ENCODE results near the gene TAMALIN.

The TAMALIN gene

GRCh38 chr12:52032446-52032803 is 25.7 kb downstream of the TAMALIN start:
- H3K4me3 ChIP-seq (ENCODE audit: low read length, poor library complexity, severe bottlenecking), result peak overlapping the region; percentile 73

GRCh38 chr12:52032804-52033445 is 26.2 kb downstream of the TAMALIN start:
- Histone ChIP-seq H3K9me3 (ENCODE audit: insufficient read depth, low read depth, low read length) (no peaks in the 10 kb centered on the region), H3F3A (ENCODE audit: low read depth) (peaks cover 13% of the 10 kb centered on the region; the same call in 1 of the 2 replicates), H3K27me3 (ENCODE audit: insufficient read depth, low read length, poor library complexity, severe bottlenecking) (peaks cover 10% of the 10 kb centered on the region), H4K20me1 (ENCODE audit: insufficient read depth, low read length, poor library complexity, severe bottlenecking) (no peaks in the 10 kb centered on the region), H3K9ac (ENCODE audit: low read depth, low read length, poor library complexity, severe bottlenecking) (peak overlapping the region; percentile 46), H2AFZ (ENCODE audit: low read length) (peak overlapping the region; percentile 77), H3K9me2 (replicated peaks; ENCODE audit: low read depth, low read length) (no peaks in the 10 kb centered on the region), H3K36me3 (ENCODE audit: insufficient read depth, low read length) (no peaks in the 10 kb centered on the region), H3K4me3 (ENCODE audit: low read length, poor library complexity, severe bottlenecking) (peak overlapping the region; percentile 73), H3K79me2 (ENCODE audit: insufficient read depth, low read length) (no peaks in the 10 kb centered on the region), H3K4me1 (ENCODE audit: insufficient read depth, low read length, poor library complexity, severe bottlenecking) (peaks cover 17% of the 10 kb centered on the region), H3K4me2 (ENCODE audit: low read depth, low read length, poor library complexity, severe bottlenecking) (peak overlapping the region; percentile 77)
- TF ChIP-seq EZH2phosphoT487 (IDR thresholded peaks at IDR 0.05; ENCODE audit: borderline replicate concordance), result no peak
- TF ChIP-seq CTCF (conservative IDR thresholded peaks at IDR 0.05; ENCODE audit: low read length), result no peak

More at GRCh38 chr12:52032446-52032803, 25.7 kb downstream of the TAMALIN start:
- peaks cover 10% of the 10 kb centered on the region for H3K27me3 ChIP-seq (ENCODE audit: insufficient read depth, low read length, poor library complexity, severe bottlenecking)
- peaks cover 13% of the 10 kb centered on the region; the same call in 1 of the 2 replicates for H3F3A ChIP-seq (ENCODE audit: low read depth)
- H3K36me3 ChIP-seq (ENCODE audit: insufficient read depth, low read length), result no peaks in the 10 kb centered on the region
- H2AFZ ChIP-seq (ENCODE audit: low read length), result peak overlapping the region; percentile 28; the same call in 1 of the 2 replicates
- peak overlapping the region; percentile 77 for H3K4me2 ChIP-seq (ENCODE audit: low read depth, low read length, poor library complexity, severe bottlenecking)
- peaks cover 17% of the 10 kb centered on the region for H3K4me1 ChIP-seq (ENCODE audit: insufficient read depth, low read length, poor library complexity, severe bottlenecking)
- TF ChIP-seq CTCF (conservative IDR thresholded peaks at IDR 0.05; ENCODE audit: low read length) (no peak), EZH2phosphoT487 (IDR thresholded peaks at IDR 0.05; ENCODE audit: borderline replicate concordance) (no peak)
- no peaks in the 10 kb centered on the region for H3K79me2 ChIP-seq (ENCODE audit: insufficient read depth, low read length)
- H4K20me1 ChIP-seq (ENCODE audit: insufficient read depth, low read length, poor library complexity, severe bottlenecking), result no peaks in the 10 kb centered on the region
- no peaks in the 10 kb centered on the region for H3K9me3 ChIP-seq (ENCODE audit: insufficient read depth, low read depth, low read length)
- no peaks in the 10 kb centered on the region for H3K9me2 ChIP-seq (replicated peaks; ENCODE audit: low read depth, low read length)
- H3K9ac ChIP-seq (ENCODE audit: low read depth, low read length, poor library complexity, severe bottlenecking), result no peak overlapping the region

- Histone ChIP-seq H3K79me2 (ENCODE audit: insufficient read depth, low read length) (no peaks in the 10 kb centered on the region), H3K4me1 (ENCODE audit: insufficient read depth, low read length, poor library complexity, severe bottlenecking) (peaks cover 17% of the 10 kb centered on the region), H3K4me3 (ENCODE audit: low read length, poor library complexity, severe bottlenecking) (peak overlapping the region; percentile 73), H3K9ac (ENCODE audit: low read depth, low read length, poor library complexity, severe bottlenecking) (peak overlapping the region; percentile 46), H3F3A (ENCODE audit: low read depth) (peaks cover 13% of the 10 kb centered on the region; the same call in 1 of the 2 replicates), H3K27me3 (ENCODE audit: insufficient read depth, low read length, poor library complexity, severe bottlenecking) (peaks cover 10% of the 10 kb centered on the region), H3K4me2 (ENCODE audit: low read depth, low read length, poor library complexity, severe bottlenecking) (peak overlapping the region; percentile 77), H2AFZ (ENCODE audit: low read length) (peak overlapping the region; percentile 77), H3K9me2 (replicated peaks; ENCODE audit: low read depth, low read length) (no peaks in the 10 kb centered on the region), H3K36me3 (ENCODE audit: insufficient read depth, low read length) (no peaks in the 10 kb centered on the region), H4K20me1 (ENCODE audit: insufficient read depth, low read length, poor library complexity, severe bottlenecking) (no peaks in the 10 kb centered on the region), H3K9me3 (ENCODE audit: insufficient read depth, low read depth, low read length) (no peaks in the 10 kb centered on the region)
- TF ChIP-seq CTCF (conservative IDR thresholded peaks at IDR 0.05; ENCODE audit: low read length), result no peak
- TF ChIP-seq EZH2phosphoT487 (IDR thresholded peaks at IDR 0.05; ENCODE audit: borderline replicate concordance), result no peak
Measured at GRCh38 chr12:52033446-52034140, 26.8 kb downstream of the TAMALIN start.
